IMR-90 (cell line): ENCODE results near the gene FASTKD1. TPM values are rescaled to one million over a fixed set of nuclear protein-coding genes. Genes with fewer than 3 reads are reported as not detected.

ENCODE experiments used
- ATAC-seq: fragments of 200-7000 bp; cut with Tn5 transposase; 2 replicates; pipeline ENCODE4 v1.9.1; 2020; ENCODE audit warnings: low read depth, mild to moderate bottlenecking, moderate library complexity
- BruUV-seq: library from RNA; stranded (reverse); fragments of 400-500 nt; replicated peaks from 2 replicates; lab custom pipeline; 2021; lab: Mats Ljungman, UMichigan
- CTCF ChIA-PET: fragments of 300-600 bp; formaldehyde crosslinking; extraction: SDS; loops from one replicate; lab custom pipeline; 2021; ENCODE audit warnings: antibody characterized with exemption; lab: Yijun Ruan, JAX
- POLR2A ChIA-PET: fragments of 300-600 bp; sonication (Branson Sonifier 250); formaldehyde crosslinking; loops from one replicate; lab custom pipeline; 2022; ENCODE audit warnings: antibody characterized with exemption; ENCODE audit not compliant: unreplicated experiment; lab: Charles Lee
- DNase-seq: peaks from one replicate; pipeline ENCODE4 v3.0.0; 2013
- H2AFZ ChIP-seq: replicated peaks from 2 replicates; pipeline ENCODE3; 2013; ENCODE audit warnings: low read length, mild to moderate bottlenecking; ENCODE audit not compliant: poor library complexity
- H2AK5ac ChIP-seq: 2 replicates; pipeline ENCODE4 v1.6.1; 2013; ENCODE audit warnings: low read depth, low read length, inconsistent platforms
- H2AK9ac ChIP-seq: replicated peaks from 2 replicates; pipeline ENCODE3; 2013; ENCODE audit warnings: mild to moderate bottlenecking, low read depth, low read length, moderate library complexity; ENCODE audit not compliant: poor library complexity
- H2BK120ac ChIP-seq: 2 replicates; pipeline ENCODE4 v1.6.1; 2013; ENCODE audit warnings: low read depth, low read length, inconsistent platforms
- H2BK15ac ChIP-seq: 3 replicates; pipeline ENCODE4 v1.6.1; 2013; ENCODE audit warnings: low read depth, low read length, inconsistent platforms
- H2BK20ac ChIP-seq: 2 replicates; pipeline ENCODE4 v1.6.1; 2013; ENCODE audit warnings: low read depth, mild to moderate bottlenecking, inconsistent platforms, low read length, moderate library complexity
- H2BK5ac ChIP-seq: 2 replicates; pipeline ENCODE4 v1.6.1; 2013; ENCODE audit warnings: mild to moderate bottlenecking, low read depth, low read length, inconsistent platforms; ENCODE audit not compliant: poor library complexity, severe bottlenecking
- H3K14ac ChIP-seq: replicated peaks from 2 replicates; pipeline ENCODE4 v1.6.1; 2013; ENCODE audit warnings: low read depth, low read length, inconsistent platforms
- H3K18ac ChIP-seq: 2 replicates; pipeline ENCODE4 v1.6.1; 2013; ENCODE audit warnings: low read depth, low read length, control low read depth
- H3K23ac ChIP-seq: 2 replicates; pipeline ENCODE4 v1.6.1; 2013; ENCODE audit warnings: low read depth, low read length, inconsistent platforms
- H3K27ac ChIP-seq: 2 replicates; pipeline ENCODE4 v1.5.1; 2013; ENCODE audit warnings: mild to moderate bottlenecking, control low read depth, low read length; ENCODE audit not compliant: insufficient read depth
- H3K27me3 ChIP-seq: 2 replicates; pipeline ENCODE4 v1.6.1; 2013; ENCODE audit warnings: low read length; ENCODE audit not compliant: control insufficient read depth, insufficient read depth
- H3K36me3 ChIP-seq: 2 replicates; pipeline ENCODE4 v1.6.1; 2013; ENCODE audit warnings: low read length, mixed read lengths; ENCODE audit not compliant: control insufficient read depth, insufficient read depth
- H3K4ac ChIP-seq: 2 replicates; pipeline ENCODE4 v1.6.1; 2013; ENCODE audit warnings: low read depth, low read length, inconsistent platforms
- H3K4me1 ChIP-seq: 2 replicates; pipeline ENCODE4 v1.6.1; 2013; ENCODE audit warnings: low read length, mixed read lengths; ENCODE audit not compliant: control insufficient read depth, insufficient read depth
- H3K4me2 ChIP-seq: 2 replicates; pipeline ENCODE4 v1.6.1; 2013; ENCODE audit warnings: low read depth, mild to moderate bottlenecking, control low read depth, low read length, moderate library complexity
- H3K4me3 ChIP-seq: 2 replicates; pipeline ENCODE4 v1.5.1; 2013; ENCODE audit warnings: low read depth, mild to moderate bottlenecking, control low read depth, low read length, moderate library complexity; ENCODE audit not compliant: insufficient read depth
- H3K56ac ChIP-seq: 2 replicates; pipeline ENCODE4 v1.6.1; 2013; ENCODE audit warnings: low read length, inconsistent platforms; ENCODE audit not compliant: insufficient read depth; ENCODE audit errors: extremely low read depth
- H3K79me1 ChIP-seq, 2 experiments: 2 replicates each; pipeline ENCODE4 v1.6.1; 2013; ENCODE audit warnings: low read length in 2 of 2, inconsistent platforms in 1 of 2, low read depth in 1 of 2
- H3K9ac ChIP-seq: 2 replicates; pipeline ENCODE4 v1.6.1; 2013; ENCODE audit warnings: low read depth, low read length, control low read depth
- H3K9me1 ChIP-seq: 2 replicates; pipeline ENCODE4 v1.6.1; 2013; ENCODE audit warnings: low read length, inconsistent platforms; ENCODE audit not compliant: insufficient read depth
- H3K9me3 ChIP-seq: 2 replicates; pipeline ENCODE4 v1.6.1; 2013; ENCODE audit warnings: low read length; ENCODE audit not compliant: control insufficient read depth, insufficient read depth
- H4K20me1 ChIP-seq: 2 replicates; pipeline ENCODE4 v1.6.1; 2013; ENCODE audit warnings: low read length, inconsistent platforms; ENCODE audit not compliant: insufficient read depth
- H4K5ac ChIP-seq: 2 replicates; pipeline ENCODE4 v1.6.1; 2013; ENCODE audit warnings: mild to moderate bottlenecking, low read depth, low read length, control low read depth
- H4K8ac ChIP-seq, 2 experiments: 2 replicates each; pipeline ENCODE4 v1.6.1; 2013; ENCODE audit warnings: low read depth in 2 of 2, low read length in 2 of 2, control low read depth in 1 of 2, inconsistent platforms in 1 of 2
- H4K91ac ChIP-seq: 2 replicates; pipeline ENCODE4 v1.6.1; 2013; ENCODE audit warnings: low read depth, low read length, inconsistent platforms; ENCODE audit not compliant: insufficient read depth
- BHLHE40 ChIP-seq: fragments of 150-350 bp; IDR thresholded peaks from 2 replicates; pipeline ENCODE4 v1.6.1; 2016; ENCODE audit warnings: mild to moderate bottlenecking, low read depth, low read length
- CEBPB ChIP-seq: IDR thresholded peaks from 2 replicates; pipeline ENCODE4 v1.6.1; 2012; ENCODE audit warnings: low read depth, low read length, improper control_type of control experiment
- CHD1 ChIP-seq: IDR thresholded peaks from 2 replicates; pipeline ENCODE4 v1.6.1; 2012; ENCODE audit warnings: low read depth, low read length, improper control_type of control experiment
- CTCF ChIP-seq: conservative IDR thresholded peaks from 2 replicates; pipeline ENCODE4 v1.5.1; 2012; ENCODE audit warnings: mild to moderate bottlenecking, low read depth, low read length, improper control_type of control experiment
- ELK1 ChIP-seq: fragments of 150-350 bp; IDR thresholded peaks from 2 replicates; pipeline ENCODE4 v1.6.1; 2016; ENCODE audit warnings: low read depth, mild to moderate bottlenecking, low read length, moderate library complexity, borderline replicate concordance
- MAZ ChIP-seq: IDR thresholded peaks from 2 replicates; pipeline ENCODE4 v1.6.1; 2012; ENCODE audit warnings: low read depth, mild to moderate bottlenecking, low read length, improper control_type of control experiment, moderate library complexity, borderline replicate concordance
- MXI1 ChIP-seq: IDR thresholded peaks from 2 replicates; pipeline ENCODE4 v1.6.1; 2012; ENCODE audit warnings: low read depth, mild to moderate bottlenecking, low read length, moderate library complexity, borderline replicate concordance
- NFE2L2 ChIP-seq: fragments of 150-350 bp; IDR thresholded peaks from 2 replicates; pipeline ENCODE4 v1.6.1; 2016; ENCODE audit warnings: low read depth, mild to moderate bottlenecking, low read length
- POLR2A ChIP-seq: IDR thresholded peaks from 2 replicates; pipeline ENCODE4 v1.6.1; 2012; ENCODE audit warnings: mild to moderate bottlenecking, low read depth, low read length
- USF2 ChIP-seq: fragments of 150-350 bp; IDR thresholded peaks from 2 replicates; pipeline ENCODE4 v1.6.1; 2017; ENCODE audit warnings: mild to moderate bottlenecking, antibody characterized with exemption, low read length, low read depth
- WGBS, 2 experiments: methylation state at CpG; one replicate each; pipeline versions ENCODE4 v1.1.5 to v1.1.7; 2013; ENCODE audit warnings: missing lambda C conversion rate in 2 of 2; ENCODE audit not compliant: insufficient read length in 1 of 2; ENCODE audit errors: extremely low coverage in 2 of 2; 5-methylcytosine and 5-hydroxymethylcytosine counted together
- dilution Hi-C: fragments of 300-500 bp; cut with HindIII; formaldehyde crosslinking; loops from one replicate; pipeline ENCODE4 v1.14.3; 2018; ENCODE audit warnings: low sequenced_read_pairs; ENCODE audit not compliant: unreplicated experiment
- in situ Hi-C: fragments of 300-500 bp; cut with MboI; formaldehyde crosslinking; loops from 3 replicates; pipeline ENCODE4 v1.14.3; 2019; ENCODE audit warnings: low sequenced_read_pairs, inconsistent platforms, mixed read lengths
- intact Hi-C: fragments of 100-400 bp; cut with micrococcal nuclease; formaldehyde crosslinking; loops from 2 replicates; pipeline ENCODE4 v1.10.0; 2022
- polyA plus RNA-seq, 3 experiments: library from polyadenylated mRNA; depleted of rRNA; stranded (reverse); fragments of >200 nt; gene quantifications; 2 replicates each; pipeline ENCODE4 v1.2.3, GENCODE V29; 2012; ENCODE audit warnings: low replicate concordance in 1 of 3
- total RNA-seq: library from RNA; depleted of rRNA; stranded (reverse); fragments of >200 nt; gene quantifications from 2 replicates; pipeline ENCODE4 v1.2.3, GENCODE V29; 2012

FASTKD1 gene
- total and polyA plus RNA-seq, 2 of the 4 experiments (the other 2 are of a cell fraction) = 11.4 to 11.5 TPM

- Histone ChIP-seq H3K4me2 (peak within 1 kb of the TSS; percentile 88), H4K5ac (peak within 1 kb of the TSS; percentile 92), H3K4me1 (no peaks in the 10 kb centered on the region), H4K91ac (peak within 1 kb of the TSS; percentile 85), H2BK15ac (peak within 1 kb of the TSS; percentile 22; the same call in 1 of the 3 replicates), H3K27me3 (no peaks in the 10 kb centered on the region), H3K9me3 (no peaks in the 10 kb centered on the region), H2AFZ (peak within 1 kb of the TSS; percentile 97), H3K79me1 (peaks cover 0 to 10% of the 10 kb centered on the region in 2 experiments; a peak in 2 of 4 replicates), H4K8ac (peak within 1 kb of the TSS; percentile 75 to 99), H3K18ac (peak within 1 kb of the TSS; percentile 83), H3K9ac (peak within 1 kb of the TSS; percentile 99), H4K20me1 (no peaks in the 10 kb centered on the region), H3K4ac (peak within 1 kb of the TSS; percentile 82), H2AK9ac (peak within 1 kb of the TSS; percentile 92), H3K9me1 (no peaks in the 10 kb centered on the region), H3K23ac (peak within 1 kb of the TSS; percentile 83), H2BK20ac (no peak within 1 kb of the TSS), H2BK120ac (peak within 1 kb of the TSS; percentile 53), H3K56ac (peak within 1 kb of the TSS; percentile 89), H3K27ac (peak within 1 kb of the TSS; percentile 95), H3K14ac (peak within 1 kb of the TSS; percentile 84), H2AK5ac (peak within 1 kb of the TSS; percentile 67), H3K36me3 (no peaks in the 10 kb centered on the region), H2BK5ac (peak within 1 kb of the TSS; percentile 92), H3K4me3 (peak within 1 kb of the TSS; percentile 74)
- intact Hi-C loops = loop anchor here (2.0 kb wide), 1 partner anchor 53 kb away; no protein-coding TSS in a partner anchor
- dilution Hi-C loops = no loop called here
- peak; percentile 92 for TF ChIP-seq CEBPB
- TF ChIP-seq BHLHE40 = 0 out of 2 replicates have a peak, but pooled peaks have one; percentile 16
- TF ChIP-seq NFE2L2 = peak; percentile 15; the same call in 1 of the 2 replicates
- no peak for TF ChIP-seq USF2
- TF ChIP-seq POLR2A = peak; percentile 86
- no peak for TF ChIP-seq CTCF
- TF ChIP-seq MXI1 = 0 out of 2 replicates have a peak, but pooled peaks have one; percentile 46
- 0 out of 2 replicates have a peak, but pooled peaks have one; percentile 1 for TF ChIP-seq CHD1
- peak; percentile 74 for TF ChIP-seq MAZ
- TF ChIP-seq ELK1 = 0 out of 2 replicates have a peak, but pooled peaks have one; percentile 56
- ATAC-seq (peak; percentile 96), DNase-seq (peak; percentile 91)
- WGBS, 2 experiments = 0% methylated on average over 9 of the region's 49 CpGs; no CpG with 5 or more reads in 1 of the 2 experiments
- ChIA-PET CTCF (no interaction called here), POLR2A (no interaction called here)
- in situ Hi-C loops = no loop called here
- BruUV-seq = no TSS peak
Observed at GRCh38 chr2:169584005-169584877, 10.6 kb upstream of the FASTKD1 start, which contains the start of gene PPIG. PPIG (plus strand) TSS chr2:169584351; CDS start chr2:169604042, 19,691 bp downstream.
